Lower leg skin (tissue), 4 donors: ENCODE measurements around the gene SPTB. TPM values are rescaled to one million over a fixed set of nuclear protein-coding genes. Genes with fewer than 3 reads are reported as not detected.

Experiments
- DNase-seq, 2 donors: peaks; one replicate each; pipeline ENCODE4 v3.0.0-alpha.2; 2019; ENCODE audit warnings: low spot score in 2 of 2
- H3K4me3 ChIP-seq: fragments of 200-600 bp; sonication (generic); 2 replicates; pipeline ENCODE4 v1.5.1; 2017; ENCODE audit warnings: mild to moderate bottlenecking, low read depth; ENCODE audit not compliant: poor library complexity, severe bottlenecking
- CTCF ChIP-seq, 3 donors: fragments of 450-650 bp; IDR thresholded peaks; one replicate each; pipeline ENCODE4 v1.5.1; 2016; ENCODE audit warnings: antibody characterized with exemption in 3 of 3, mild to moderate bottlenecking in 3 of 3, moderate library complexity in 2 of 3
- POLR2A ChIP-seq, 2 donors: fragments of 450-650 bp; IDR thresholded peaks; one replicate each; pipeline ENCODE4 v1.6.1; 2016 to 2017; ENCODE audit warnings: antibody characterized with exemption in 2 of 2, mild to moderate bottlenecking in 1 of 2, moderate library complexity in 1 of 2
- WGBS, 2 donors: methylation state at CpG; one replicate each; pipeline ENCODE4 v1.1.5; 2018; 5-methylcytosine and 5-hydroxymethylcytosine counted together
- intact Hi-C: fragments of 100-400 bp; cut with DNase I; formaldehyde crosslinking; loops from one replicate; pipeline ENCODE4 v1.15.0; 2023; ENCODE audit warnings: low total_unique reads
- total RNA-seq, 4 donors: library from RNA; depleted of rRNA; stranded (reverse); fragments of >200 nt; gene quantifications; one replicate each; pipeline ENCODE4 v1.1.0, GENCODE V29; 2016

SPTB gene
- total RNA-seq, 4 donors from 2014 or later = 0.34 to 1.3 (median 0.92) TPM

- no peak for TF ChIP-seq POLR2A (IDR thresholded peaks at IDR 0.05)
- TF ChIP-seq CTCF (IDR thresholded peaks at IDR 0.05) = no peak
- DNase-seq = peak in 1 of 2 donors; percentile 77
- 38 to 43% methylated on average over 9 of the region's 9 CpGs for WGBS, 2 donors
- intact Hi-C loops = no loop called here
- no peak overlapping the region for H3K4me3 ChIP-seq
Observed at GRCh38 chr14:64755781-64756221, 123.9 kb downstream of the SPTB start.

GRCh38 chr14:64754685-64755084 is 125.0 kb downstream of the SPTB start:
- intact Hi-C loops = loop anchor here (5.0 kb wide), 1 partner anchor 412 kb away; no protein-coding TSS in a partner anchor
- no peak overlapping the region for H3K4me3 ChIP-seq
- 79% methylated on average over 4 to 5 of the region's 5 CpGs for WGBS, 2 donors
- TF ChIP-seq CTCF (IDR thresholded peaks at IDR 0.05) (no peak), POLR2A (IDR thresholded peaks at IDR 0.05) (no peak)
- DNase-seq = no peak

GRCh38 chr14:64753999-64754398 is 125.7 kb downstream of the SPTB start:
- intact Hi-C loops = loop anchor here (5.0 kb wide), 1 partner anchor 412 kb away; no protein-coding TSS in a partner anchor
- H3K4me3 ChIP-seq = no peak overlapping the region
- DNase-seq = no peak
- TF ChIP-seq CTCF (IDR thresholded peaks at IDR 0.05) (no peak), POLR2A (IDR thresholded peaks at IDR 0.05) (no peak)
- WGBS, 2 donors = 85% methylated on average over 4 of the region's 4 CpGs

GRCh38 chr14:64753374-64753773 is 126.3 kb downstream of the SPTB start:
- 92 to 93% methylated on average over 7 to 13 of the region's 13 CpGs for WGBS, 2 donors
- no peak overlapping the region for H3K4me3 ChIP-seq
- intact Hi-C loops = loop anchor here (5.0 kb wide), 1 partner anchor 411 kb away; no protein-coding TSS in a partner anchor
- DNase-seq = no peak
- TF ChIP-seq POLR2A (IDR thresholded peaks at IDR 0.05) = no peak
- TF ChIP-seq CTCF (IDR thresholded peaks at IDR 0.05) = no peak

- intact Hi-C loops = loop anchor here (5.0 kb wide), 1 partner anchor 411 kb away; no protein-coding TSS in a partner anchor
- TF ChIP-seq POLR2A (IDR thresholded peaks at IDR 0.05) = no peak
- no peak for TF ChIP-seq CTCF (IDR thresholded peaks at IDR 0.05)
- H3K4me3 ChIP-seq = no peak overlapping the region
- 93 to 96% methylated on average over 6 of the region's 6 CpGs for WGBS, 2 donors
- no peak for DNase-seq
Observed at GRCh38 chr14:64752909-64753308, 126.8 kb downstream of the SPTB start.
